Subcutaneous adipose tissue (tissue), 4 donors: Measurements from ENCODE around the gene TNFRSF19. TPM values are rescaled to one million over a fixed set of nuclear protein-coding genes. Genes with fewer than 3 reads are reported as not detected.

Experiments used
- CTCF ChIP-seq: fragments of 450-650 bp; IDR thresholded peaks from one replicate; pipeline ENCODE4 v1.5.1; 2016; ENCODE audit warnings: low read depth, mild to moderate bottlenecking, control low read depth, antibody characterized with exemption, moderate library complexity
- total RNA-seq, 4 donors: library from RNA; depleted of rRNA; stranded (reverse); fragments of >200 nt; gene quantifications; one replicate each; pipeline ENCODE4 v1.1.0, GENCODE V29; 2016

The TNFRSF19 gene
- total RNA-seq, 4 donors from 2014 or later = 0.33 to 4.0 (median 1.3) TPM

- no peak for TF ChIP-seq CTCF
Observed at GRCh38 chr13:23549724-23550123, 20.5 kb upstream of the TNFRSF19 start.

- TF ChIP-seq CTCF = no peak
Observed at GRCh38 chr13:23550163-23550562, 20.0 kb upstream of the TNFRSF19 start.

- no peak for TF ChIP-seq CTCF
Observed at GRCh38 chr13:23551213-23552008, 18.8 kb upstream of the TNFRSF19 start.

- no peak for TF ChIP-seq CTCF
Observed at GRCh38 chr13:23552171-23552570, 18.0 kb upstream of the TNFRSF19 start.

- TF ChIP-seq CTCF = no peak
Observed at GRCh38 chr13:23552661-23553060, 17.6 kb upstream of the TNFRSF19 start.

GRCh38 chr13:23554000-23554399 lies 16.2 kb upstream of the TNFRSF19 start:
- no peak for TF ChIP-seq CTCF

- TF ChIP-seq CTCF = no peak
Observed at GRCh38 chr13:23557043-23557442, 13.2 kb upstream of the TNFRSF19 start.
